ENCODE data around the gene ARID1B. TPM values are rescaled to one million over a fixed set of nuclear protein-coding genes. Genes with fewer than 3 reads are reported as not detected.

ARID1B gene
- total and polyA plus RNA-seq, 2 experiments from 2014 or later, result 41.9 to 72.7 TPM

- Histone ChIP-seq H3K4me3 (no peak overlapping the region), H3K27ac (peak overlapping the region; percentile 82), H3K4me1 (ENCODE audit: low read depth) (peaks cover 25% of the 10 kb centered on the region), H3K36me3 (peaks cover 26% of the 10 kb centered on the region), H3K9me3 (ENCODE audit: low read depth) (no peaks in the 10 kb centered on the region), H3K27me3 (no peaks in the 10 kb centered on the region)
- no peak for TF ChIP-seq CTCF (IDR thresholded peaks at IDR 0.05; ENCODE audit: low read depth, low read length)
- no peak for DNase-seq (ENCODE audit: low read depth in 1 of 2, low spot score in 1 of 2)
Measured at GRCh38 chr6:157185986-157186385, 408.8 kb downstream of the ARID1B start.

- peaks cover 30% of the 10 kb centered on the region for H3K36me3 ChIP-seq
- no peak for DNase-seq (ENCODE audit: low read depth in 1 of 2, low spot score in 1 of 2)
- peak overlapping the region; percentile 82 for H3K27ac ChIP-seq
- H3K4me3 ChIP-seq, result no peak overlapping the region
- peaks cover 25% of the 10 kb centered on the region for H3K4me1 ChIP-seq (ENCODE audit: low read depth)
- no peaks in the 10 kb centered on the region for H3K9me3 ChIP-seq (ENCODE audit: low read depth)
- no peak for TF ChIP-seq CTCF (IDR thresholded peaks at IDR 0.05; ENCODE audit: low read depth, low read length)
- no peaks in the 10 kb centered on the region for H3K27me3 ChIP-seq
Measured at GRCh38 chr6:157186785-157187181, 409.6 kb downstream of the ARID1B start.

GRCh38 chr6:157187182-157188083 lies 410.3 kb downstream of the ARID1B start:
- TF ChIP-seq CTCF (IDR thresholded peaks at IDR 0.05; ENCODE audit: low read depth, low read length), result no peak
- H3K27ac ChIP-seq, result peak overlapping the region; percentile 82
- DNase-seq (ENCODE audit: low read depth in 1 of 2, low spot score in 1 of 2), result peak in 1 of 2 donors; percentile 80

GRCh38 chr6:157188213-157188612 lies 411.0 kb downstream of the ARID1B start:
- peak overlapping the region; percentile 82 for H3K27ac ChIP-seq
- H3K36me3 ChIP-seq, result peaks cover 30% of the 10 kb centered on the region
- H3K4me3 ChIP-seq, result no peak overlapping the region
- no peak for TF ChIP-seq CTCF (IDR thresholded peaks at IDR 0.05; ENCODE audit: low read depth, low read length)
- no peaks in the 10 kb centered on the region for H3K27me3 ChIP-seq
- H3K9me3 ChIP-seq (ENCODE audit: low read depth), result no peaks in the 10 kb centered on the region
- no peak for DNase-seq (ENCODE audit: low read depth in 1 of 2, low spot score in 1 of 2)
- H3K4me1 ChIP-seq (ENCODE audit: low read depth), result peaks cover 33% of the 10 kb centered on the region

More at GRCh38 chr6:157187182-157188083, 410.3 kb downstream of the ARID1B start:
- H3K27me3 ChIP-seq, result no peaks in the 10 kb centered on the region
- H3K4me1 ChIP-seq (ENCODE audit: low read depth), result peaks cover 25% of the 10 kb centered on the region
- no peaks in the 10 kb centered on the region for H3K9me3 ChIP-seq (ENCODE audit: low read depth)
- H3K4me3 ChIP-seq, result no peak overlapping the region
- H3K36me3 ChIP-seq, result peaks cover 30% of the 10 kb centered on the region

GRCh38 chr6:157193443-157193996 lies 416.3 kb downstream of the ARID1B start:
- Histone ChIP-seq H3K27ac (peak overlapping the region; percentile 24), H3K9me3 (ENCODE audit: low read depth) (no peaks in the 10 kb centered on the region), H3K27me3 (no peaks in the 10 kb centered on the region), H3K4me3 (no peak overlapping the region), H3K36me3 (peaks cover 44% of the 10 kb centered on the region), H3K4me1 (ENCODE audit: low read depth) (peaks cover 15% of the 10 kb centered on the region)
- TF ChIP-seq CTCF (IDR thresholded peaks at IDR 0.05; ENCODE audit: low read depth, low read length), result no peak
- peak in 1 of 2 donors; percentile 13 for DNase-seq (ENCODE audit: low read depth in 1 of 2, low spot score in 1 of 2)
